Upper lobe of left lung (tissue), 4 donors: ENCODE results near the gene KNDC1.

Source experiments
- EP300 ChIP-seq, 4 donors: sonication (generic); formaldehyde crosslinking; IDR thresholded peaks; one replicate each; pipeline ENCODE4 v1.5.1; 2017; ENCODE audit warnings: antibody characterized with exemption in 4 of 4, control low read depth in 2 of 4
- POLR2A ChIP-seq, 4 donors: fragments of 450-650 bp; IDR thresholded peaks; one replicate each; pipeline ENCODE4 v1.5.1; 2016 to 2017; ENCODE audit warnings: antibody characterized with exemption in 4 of 4, mild to moderate bottlenecking in 2 of 4
- POLR2AphosphoS5 ChIP-seq, 2 donors: sonication (generic); formaldehyde crosslinking; IDR thresholded peaks; one replicate each; pipeline ENCODE4 v1.5.1; 2017; ENCODE audit warnings: antibody characterized with exemption in 2 of 2
- TF ChIP-seq, protein P1 (sequence below), 6 experiments: fragments of 450-650 bp in 4 of 6; fragments of 200-600 bp in 2 of 6; sonication (generic) in 2 of 6; IDR thresholded peaks; one replicate each; pipeline ENCODE4 v1.5.1; 2016 to 2019; ENCODE audit warnings: antibody characterized with exemption in 6 of 6

DNA sequence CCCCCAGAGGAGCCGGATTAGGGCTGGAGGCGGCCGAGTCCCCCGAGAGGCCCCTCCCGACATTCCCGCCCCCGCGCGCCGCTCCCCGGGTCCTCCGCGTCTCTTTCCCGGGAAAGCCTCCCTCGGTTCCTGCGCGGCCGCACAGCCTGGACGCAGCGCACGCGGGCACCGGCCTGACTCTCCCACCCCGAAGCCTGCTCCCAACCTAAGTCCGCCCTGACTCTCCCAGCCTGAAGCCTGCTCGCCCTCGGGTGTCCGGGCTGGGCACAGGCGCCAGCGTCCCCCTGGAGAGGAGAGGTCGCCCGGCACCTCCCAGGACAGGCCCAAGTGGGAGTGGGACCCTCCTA is 77.2 kb downstream of the KNDC1 start:
- TF ChIP-seq, protein P1, sequence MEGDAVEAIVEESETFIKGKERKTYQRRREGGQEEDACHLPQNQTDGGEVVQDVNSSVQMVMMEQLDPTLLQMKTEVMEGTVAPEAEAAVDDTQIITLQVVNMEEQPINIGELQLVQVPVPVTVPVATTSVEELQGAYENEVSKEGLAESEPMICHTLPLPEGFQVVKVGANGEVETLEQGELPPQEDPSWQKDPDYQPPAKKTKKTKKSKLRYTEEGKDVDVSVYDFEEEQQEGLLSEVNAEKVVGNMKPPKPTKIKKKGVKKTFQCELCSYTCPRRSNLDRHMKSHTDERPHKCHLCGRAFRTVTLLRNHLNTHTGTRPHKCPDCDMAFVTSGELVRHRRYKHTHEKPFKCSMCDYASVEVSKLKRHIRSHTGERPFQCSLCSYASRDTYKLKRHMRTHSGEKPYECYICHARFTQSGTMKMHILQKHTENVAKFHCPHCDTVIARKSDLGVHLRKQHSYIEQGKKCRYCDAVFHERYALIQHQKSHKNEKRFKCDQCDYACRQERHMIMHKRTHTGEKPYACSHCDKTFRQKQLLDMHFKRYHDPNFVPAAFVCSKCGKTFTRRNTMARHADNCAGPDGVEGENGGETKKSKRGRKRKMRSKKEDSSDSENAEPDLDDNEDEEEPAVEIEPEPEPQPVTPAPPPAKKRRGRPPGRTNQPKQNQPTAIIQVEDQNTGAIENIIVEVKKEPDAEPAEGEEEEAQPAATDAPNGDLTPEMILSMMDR (IDR thresholded peaks at IDR 0.05): no peak
- TF ChIP-seq POLR2AphosphoS5 (IDR thresholded peaks at IDR 0.05) (no peak), POLR2A (IDR thresholded peaks at IDR 0.05) (no peak), EP300 (IDR thresholded peaks at IDR 0.05) (no peak)
